Heart left ventricle (tissue), 16 donors: ENCODE results near the gene DOCK1. TPM values are rescaled to one million over a fixed set of nuclear protein-coding genes. Genes with fewer than 3 reads are reported as not detected.

Experiments used
- ATAC-seq, 4 donors: fragments of 200-7000 bp; cut with Tn5 transposase; one replicate each; pipeline ENCODE4 v1.9.1; 2020 to 2022; ENCODE audit warnings: moderate library complexity in 4 of 4, mild to moderate bottlenecking in 3 of 4, moderate number of reproducible peaks in 1 of 4
- DNase-seq, 5 donors: peaks; one replicate each; pipeline ENCODE4 v3.0.0-alpha.2; 2020
- H3K27ac ChIP-seq, 12 donors: fragments of 200-600 bp; sonication (generic) in 4 of 12; one replicate each; pipeline versions ENCODE4 v1.5.0 to v1.8.0; 2016 to 2022; ENCODE audit warnings: mild to moderate bottlenecking in 2 of 12
- H3K27me3 ChIP-seq, 9 donors: fragments of 200-600 bp; sonication (generic) in 2 of 9; one replicate each; pipeline versions ENCODE4 v1.5.1 to v1.8.0; 2016 to 2022; ENCODE audit warnings: mild to moderate bottlenecking in 3 of 9
- H3K36me3 ChIP-seq, 9 donors: fragments of 200-600 bp; sonication (generic) in 2 of 9; one replicate each; pipeline versions ENCODE4 v1.5.0 to v1.8.0; 2018 to 2022; ENCODE audit warnings: mild to moderate bottlenecking in 2 of 9
- H3K4me1 ChIP-seq, 12 donors: fragments of 200-600 bp; sonication (generic) in 4 of 12; one replicate each; pipeline versions ENCODE4 v1.5.0 to v1.8.0; 2016 to 2022; ENCODE audit warnings: mild to moderate bottlenecking in 3 of 12
- H3K4me3 ChIP-seq, 12 donors: fragments of 200-600 bp; sonication (generic) in 4 of 12; one replicate each; pipeline versions ENCODE4 v1.5.0 to v1.8.0; 2017 to 2022; ENCODE audit warnings: mild to moderate bottlenecking in 9 of 12, moderate library complexity in 4 of 12
- H3K9me3 ChIP-seq, 12 donors: fragments of 200-600 bp; sonication (generic) in 4 of 12; one replicate each; pipeline versions ENCODE4 v1.5.0 to v1.8.0; 2016 to 2022; ENCODE audit warnings: mild to moderate bottlenecking in 1 of 12
- CTCF ChIP-seq, 12 donors: fragments of 200-600 bp; sonication (generic) in 4 of 12; IDR thresholded peaks; one replicate each; pipeline versions ENCODE4 v1.5.0 to v1.8.0; 2018 to 2022; ENCODE audit warnings: antibody characterized with exemption in 12 of 12, mild to moderate bottlenecking in 5 of 12
- POLR2A ChIP-seq, 2 donors: fragments of 450-650 bp; IDR thresholded peaks; one replicate each; pipeline ENCODE4 v1.6.1; 2017; ENCODE audit warnings: antibody characterized with exemption in 2 of 2, mild to moderate bottlenecking in 2 of 2, moderate library complexity in 2 of 2
- WGBS, 4 donors: extraction: QIAGEN DNeasy Blood & Tissue Kit in 2 of 4; methylation state at CpG; one replicate each; pipeline versions ENCODE4 v1.1.5 to v1.1.7; 2013 to 2018; 5-methylcytosine and 5-hydroxymethylcytosine counted together
- intact Hi-C, 10 donors: fragments of 100-400 bp; cut with DNase I; formaldehyde crosslinking; loops; one replicate each; pipeline versions ENCODE4 v1.11.1 to v1.14.2; 2022
- polyA plus RNA-seq, 2 donors: library from polyadenylated mRNA; stranded (reverse); fragments of 200-250 nt; gene quantifications; one replicate each; pipeline ENCODE4 v1.2.3, GENCODE V29; 2013
- total RNA-seq, 9 donors: library from RNA; depleted of rRNA in 2 of 9; stranded (reverse); fragments of >200 nt in 2 of 9; fragmentation: NEBNext Ultra II Directional in 3 of 9; extraction: Animal tissue kit (Norgen Biotek cat#: 25700) in 3 of 9; gene quantifications; one replicate each; pipeline versions ENCODE4 v1.1.0 to v1.2.4, GENCODE V29; 2016 to 2023
- donor health status: ischemic (EF 13 %, LVEDD 7.1; RV severe dilation, severe dysfunction).
- donor health status: healthy with polysubstance abuse.
- donor health status: DM: no; HTN: yes; CAD: no.
- donor health status: DM: no; HTN: no; CAD: no.
- donor health status: ischemic (EF 25% LVEDD 6.9; RV normal size, moderate dysfunction).
- donor health status: ischemic (EF 25% LVEDD 5.7; RV mildly dilated, moderate dysfunction).
- donor health status: healthy.
- donor health status: DM: yes; HTN: yes; CAD: no.
- donor health status: ischemic (EF 35%, LVEDD 5.7; RV mildly dilated, moderate dysfunction).
- donor health status: nonischemic (EF 11% LVEDD 7.7; RV severe dilation, severe dysfunction).
- donor health status: DM: yes; HTN: yes; CAD: no.
- donor health status: PGD.
- donor health status: ischemic (EF 29% LVEDD 5.4; RV normal size, mild dysfunction).
- donor health status: nonischemic (EF 23%, LVEDD 6.1; RV moderate dilation, normal function).

Gene DOCK1
- total and polyA plus RNA-seq, 11 donors = 5.0 to 31.6 (median 18.6) TPM

- no peak overlapping the region for H3K4me3 ChIP-seq
- H3K9me3 ChIP-seq = peaks cover 0 to 6% (median 0%) of the 10 kb centered on the region in 12 donors
- no peak overlapping the region for H3K27ac ChIP-seq
- peaks cover 0 to 6% (median 1%) of the 10 kb centered on the region in 12 donors for H3K4me1 ChIP-seq
- intact Hi-C loops = no loop called here
- H3K36me3 ChIP-seq = no peaks in the 10 kb centered on the region
- WGBS, 4 donors = 84 to 93% (median 90%) methylated on average over 4 of the region's 4 CpGs
- no peaks in the 10 kb centered on the region for H3K27me3 ChIP-seq
- TF ChIP-seq POLR2A (IDR thresholded peaks at IDR 0.05) = no peak
- TF ChIP-seq CTCF (IDR thresholded peaks at IDR 0.05) = no peak
- peak in 1 of 4 donors; percentile 10 for ATAC-seq
- no peak for DNase-seq
Observed at GRCh38 chr10:126956712-126957108, 51.5 kb downstream of the DOCK1 start.

GRCh38 chr10:126957111-126957510 is 51.9 kb downstream of the DOCK1 start:
- H3K36me3 ChIP-seq = no peaks in the 10 kb centered on the region
- no peaks in the 10 kb centered on the region for H3K27me3 ChIP-seq
- ATAC-seq = no peak
- intact Hi-C loops = no loop called here
- WGBS, 4 donors = 84 to 89% (median 85%) methylated on average over 8 of the region's 8 CpGs
- H3K27ac ChIP-seq = no peak overlapping the region
- H3K4me1 ChIP-seq = peaks cover 0 to 6% (median 1%) of the 10 kb centered on the region in 12 donors
- no peak for DNase-seq
- no peak overlapping the region for H3K4me3 ChIP-seq
- TF ChIP-seq POLR2A (IDR thresholded peaks at IDR 0.05) (no peak), CTCF (IDR thresholded peaks at IDR 0.05) (no peak)
- H3K9me3 ChIP-seq = peaks cover 0 to 2% (median 0%) of the 10 kb centered on the region in 12 donors

GRCh38 chr10:126959431-126959830 is 54.2 kb downstream of the DOCK1 start:
- Histone ChIP-seq H3K27ac (no peak overlapping the region), H3K36me3 (no peaks in the 10 kb centered on the region), H3K4me1 (peaks cover 0 to 12% (median 6%) of the 10 kb centered on the region in 12 donors), H3K9me3 (no peaks in the 10 kb centered on the region), H3K27me3 (no peaks in the 10 kb centered on the region), H3K4me3 (no peak overlapping the region)
- TF ChIP-seq POLR2A (IDR thresholded peaks at IDR 0.05) = no peak
- TF ChIP-seq CTCF (IDR thresholded peaks at IDR 0.05) = no peak
- DNase-seq (no peak), ATAC-seq (no peak)
- 90 to 91% (median 90%) methylated on average over 4 of the region's 4 CpGs for WGBS, 4 donors
- intact Hi-C loops = no loop called here

GRCh38 chr10:126959906-126960685 is 54.9 kb downstream of the DOCK1 start:
- DNase-seq = no peak
- ATAC-seq = no peak
- no peak overlapping the region for H3K4me3 ChIP-seq
- no peaks in the 10 kb centered on the region for H3K9me3 ChIP-seq
- no peaks in the 10 kb centered on the region for H3K27me3 ChIP-seq
- no peak for TF ChIP-seq CTCF (IDR thresholded peaks at IDR 0.05)
- no peak for TF ChIP-seq POLR2A (IDR thresholded peaks at IDR 0.05)
- H3K27ac ChIP-seq = no peak overlapping the region
- 95 to 98% (median 97%) methylated on average over 16 of the region's 16 CpGs for WGBS, 4 donors
- peaks cover 0 to 15% (median 6%) of the 10 kb centered on the region in 12 donors for H3K4me1 ChIP-seq
- intact Hi-C loops = no loop called here
- H3K36me3 ChIP-seq = no peaks in the 10 kb centered on the region
